Spleen (tissue), 11 donors: ENCODE measurements around the gene REXO5. TPM values are rescaled to one million over a fixed set of nuclear protein-coding genes. Genes with fewer than 3 reads are reported as not detected.
"Not testable (repeated sequence)": the region's sequence is repeated elsewhere in the genome, so short reads cannot be mapped to it uniquely, and the experiment has no call there.

Experiments
- DNase-seq: peaks from one replicate; pipeline ENCODE4 v3.0.0-alpha.2; 2020
- H3K27ac ChIP-seq, 8 donors: fragments of 200-600 bp; sonication (generic) in 7 of 8; 1 replicate in 4 of 8; 2 replicates in 4 of 8; pipeline versions ENCODE4 v1.5.0 to v1.8.0; 2016 to 2021; ENCODE audit warnings: inconsistent platforms in 4 of 8, mild to moderate bottlenecking in 4 of 8, moderate library complexity in 1 of 8
- H3K27me3 ChIP-seq, 7 donors: fragments of 200-600 bp; sonication (generic) in 6 of 7; replicated peaks in 1 of 7; 1 replicate in 4 of 7; 2 replicates in 3 of 7; pipeline versions ENCODE4 v1.5.0 to v1.8.0; 2016 to 2021; ENCODE audit warnings: inconsistent platforms in 3 of 7, mild to moderate bottlenecking in 1 of 7
- H3K36me3 ChIP-seq, 6 donors: fragments of 200-600 bp; sonication (generic) in 5 of 6; 1 replicate in 4 of 6; 2 replicates in 2 of 6; pipeline versions ENCODE4 v1.5.0 to v1.8.0; 2016 to 2021; ENCODE audit warnings: inconsistent platforms in 2 of 6
- H3K4me1 ChIP-seq, 6 donors: fragments of 200-600 bp; sonication (generic) in 5 of 6; 1 replicate in 3 of 6; 2 replicates in 3 of 6; pipeline versions ENCODE4 v1.5.0 to v1.8.0; 2016 to 2021; ENCODE audit warnings: inconsistent platforms in 3 of 6
- H3K4me3 ChIP-seq, 8 donors: fragments of 200-600 bp; sonication (generic) in 7 of 8; 1 replicate in 4 of 8; 2 replicates in 4 of 8; pipeline versions ENCODE4 v1.5.0 to v1.8.0; 2016 to 2021; ENCODE audit warnings: inconsistent platforms in 4 of 8, mild to moderate bottlenecking in 4 of 8, moderate library complexity in 2 of 8
- H3K9me3 ChIP-seq, 8 donors: fragments of 200-600 bp; sonication (generic) in 7 of 8; 1 replicate in 4 of 8; 2 replicates in 4 of 8; pipeline versions ENCODE4 v1.5.0 to v1.8.0; 2016 to 2021; ENCODE audit warnings: inconsistent platforms in 4 of 8
- CTCF ChIP-seq, 11 experiments: fragments of 200-600 bp in 7 of 11; fragments of 450-650 bp in 4 of 11; sonication (generic) in 4 of 11; IDR thresholded peaks in 8 of 11; conservative IDR thresholded peaks in 3 of 11; 1 replicate in 7 of 11; 2 replicates in 4 of 11; pipeline versions ENCODE4 v1.4.0 to v1.8.0; 2016 to 2021; ENCODE audit warnings: antibody characterized with exemption in 11 of 11, inconsistent platforms in 4 of 11, mild to moderate bottlenecking in 1 of 11
- POLR2A ChIP-seq, 3 donors: fragments of 450-650 bp; IDR thresholded peaks; one replicate each; pipeline ENCODE4 v1.5.1; 2017; ENCODE audit warnings: antibody characterized with exemption in 3 of 3, mild to moderate bottlenecking in 1 of 3
- POLR2AphosphoS5 ChIP-seq, 3 donors: sonication (generic); formaldehyde crosslinking; IDR thresholded peaks; one replicate each; pipeline ENCODE4 v1.5.1; 2017; ENCODE audit warnings: antibody characterized with exemption in 3 of 3
- WGBS, 5 donors: extraction: QIAGEN DNeasy Blood & Tissue Kit in 3 of 5; methylation state at CpG; one replicate each; pipeline versions ENCODE4 v1.1.5 to v1.1.7; 2013 to 2018; 5-methylcytosine and 5-hydroxymethylcytosine counted together
- intact Hi-C: fragments of 100-400 bp; cut with DNase I; formaldehyde crosslinking; loops from one replicate; pipeline ENCODE4 v1.15.0; 2023; ENCODE audit warnings: low total_unique reads
- polyA plus RNA-seq, 3 donors: library from polyadenylated mRNA; stranded (reverse); fragments of 200-250 nt; gene quantifications; one replicate each; pipeline ENCODE4 v1.2.1, GENCODE V29; 2013
- total RNA-seq, 7 donors: library from RNA; depleted of rRNA in 3 of 7; stranded (reverse); fragments of >200 nt in 3 of 7; fragmentation: NEBNext Ultra II Directional in 4 of 7; extraction: Animal tissue kit (Norgen Biotek cat#: 25700) in 4 of 7; gene quantifications; one replicate each; pipeline versions ENCODE4 v1.1.0 to v1.2.1, GENCODE V29; 2016 to 2021
- donor health status: healthy with polysubstance abuse.
- donor health status: DM: no; HTN: no; CAD: no; lungs with moderate emphysema.
- donor health status: DM: no; HTN: no; CAD: no.
- donor health status: Bipolar disorder and iron deficiency.
- donor health status: healthy.
- donor health status: DM: no; HTN: no; CAD: no.
- donor health status: DM: yes; HTN: yes; CAD: no.

Gene REXO5
- total and polyA plus RNA-seq, 10 donors: 0.46 to 3.7 (median 1.5) TPM

GRCh38 chr16:20762404-20763123 is 43.8 kb upstream of the REXO5 start:
- H3K4me1 ChIP-seq: peaks cover 0 to 23% (median 13%) of the 10 kb centered on the region in 6 donors
- no peak for DNase-seq
- no peak for TF ChIP-seq POLR2AphosphoS5 (IDR thresholded peaks at IDR 0.05)
- no peak for TF ChIP-seq POLR2A (IDR thresholded peaks at IDR 0.05)
- TF ChIP-seq CTCF (IDR thresholded peaks at IDR 0.05 in 8 of 11, conservative IDR thresholded peaks at IDR 0.05 in 3 of 11): no peak
- H3K27ac ChIP-seq: peak overlapping the region in 6 of 8 donors; percentile 72 to 87 (median 82)
- intact Hi-C loops: no loop called here
- WGBS, 5 donors: 88 to 96% (median 92%) methylated on average over 3 of the region's 3 CpGs
- no peaks in the 10 kb centered on the region for H3K36me3 ChIP-seq
- peaks cover 0 to 14% (median 0%) of the 10 kb centered on the region in 8 donors for H3K9me3 ChIP-seq
- H3K27me3 ChIP-seq: no peaks in the 10 kb centered on the region
- H3K4me3 ChIP-seq: no peak overlapping the region

GRCh38 chr16:20763461-20764232 is 42.7 kb upstream of the REXO5 start, which contains the start of gene ACSM3:
TSS of gene ACSM3 (plus strand) at chr16:20764014. CDS start at chr16:20770035, 6,021 bp downstream.
- H3K4me1 ChIP-seq: peaks cover 0 to 23% (median 13%) of the 10 kb centered on the region in 6 donors
- H3K9me3 ChIP-seq: peaks cover 0 to 14% (median 0%) of the 10 kb centered on the region in 8 donors
- WGBS, 5 donors: 11 to 19% (median 13%) methylated on average over 10 of the region's 10 CpGs
- peak; percentile 76 for DNase-seq
- H3K4me3 ChIP-seq: peak within 1 kb of the TSS; percentile 39 to 63 (median 47)
- H3K36me3 ChIP-seq: no peaks in the 10 kb centered on the region
- intact Hi-C loops: no loop called here
- TF ChIP-seq POLR2A (IDR thresholded peaks at IDR 0.05): no peak
- peak in 1 of 3 donors; percentile 31 for TF ChIP-seq POLR2AphosphoS5 (IDR thresholded peaks at IDR 0.05)
- no peaks in the 10 kb centered on the region for H3K27me3 ChIP-seq
- H3K27ac ChIP-seq: peak within 1 kb of the TSS; percentile 72 to 87 (median 81)

- Histone ChIP-seq H3K9me3 (peaks cover 0 to 14% (median 0%) of the 10 kb centered on the region in 8 donors), H3K27ac (peak overlapping the region in 5 of 8 donors; percentile 79 to 86 (median 81)), H3K4me1 (peaks cover 0 to 23% (median 13%) of the 10 kb centered on the region in 6 donors)
- DNase-seq, H3K4me3 ChIP-seq, intact Hi-C loops, H3K27me3 ChIP-seq, H3K36me3 ChIP-seq: not testable (repeated sequence)
- 79 to 100% (median 88%) methylated on average over 1 of the region's 1 CpG for WGBS, 5 donors
These were observed 41.9 kb upstream of the REXO5 start for GRCh38 chr16:20764448-20764847.

GRCh38 chr16:20765732-20766131 is 40.6 kb upstream of the REXO5 start:
- TF ChIP-seq POLR2AphosphoS5 (IDR thresholded peaks at IDR 0.05) (no peak), POLR2A (IDR thresholded peaks at IDR 0.05) (no peak), CTCF (IDR thresholded peaks at IDR 0.05 in 8 of 11, conservative IDR thresholded peaks at IDR 0.05 in 3 of 11) (no peak)
- 93 to 97% (median 96%) methylated on average over 2 of the region's 2 CpGs for WGBS, 5 donors
- no peak overlapping the region for H3K4me3 ChIP-seq
- no peaks in the 10 kb centered on the region for H3K27me3 ChIP-seq
- intact Hi-C loops: no loop called here
- peaks cover 0 to 23% (median 13%) of the 10 kb centered on the region in 6 donors for H3K4me1 ChIP-seq
- DNase-seq: no peak
- H3K9me3 ChIP-seq: peaks cover 0 to 2% (median 0%) of the 10 kb centered on the region in 8 donors
- H3K27ac ChIP-seq: no peak overlapping the region
- no peaks in the 10 kb centered on the region for H3K36me3 ChIP-seq

GRCh38 chr16:20766294-20766693 is 40.0 kb upstream of the REXO5 start:
- intact Hi-C loops: no loop called here
- Histone ChIP-seq H3K4me3 (no peak overlapping the region), H3K27me3 (no peaks in the 10 kb centered on the region), H3K36me3 (no peaks in the 10 kb centered on the region), H3K27ac (no peak overlapping the region), H3K9me3 (no peaks in the 10 kb centered on the region), H3K4me1 (peaks cover 0 to 23% (median 13%) of the 10 kb centered on the region in 6 donors)
- DNase-seq: no peak
- TF ChIP-seq CTCF (IDR thresholded peaks at IDR 0.05 in 8 of 11, conservative IDR thresholded peaks at IDR 0.05 in 3 of 11): no peak
- 91 to 97% (median 94%) methylated on average over 5 of the region's 5 CpGs for WGBS, 5 donors
